Ovary (tissue), 3 donors: ENCODE measurements around the gene LPIN2.

Source experiments
- CTCF ChIP-seq, 3 donors: fragments of 450-650 bp in 2 of 3; fragments of 200-600 bp in 1 of 3; IDR thresholded peaks; one replicate each; pipeline versions ENCODE4 v1.5.1 to v1.8.0; 2016 to 2022; ENCODE audit warnings: antibody characterized with exemption in 3 of 3, mild to moderate bottlenecking in 1 of 3
- POLR2A ChIP-seq: fragments of 450-650 bp; IDR thresholded peaks from one replicate; pipeline ENCODE4 v1.6.1; 2017; ENCODE audit warnings: antibody characterized with exemption, mild to moderate bottlenecking, moderate library complexity
- donor health status: DM: no; HTN: no; CAD: no.

- TF ChIP-seq CTCF (IDR thresholded peaks at IDR 0.05): no peak
- no peak for TF ChIP-seq POLR2A
Observed at GRCh38 chr18:3010086-3010485, 2.9 kb downstream of the LPIN2 start.
